Measurements from ENCODE around the gene PCMT1.
"Not testable (repeated sequence)": the region's sequence is repeated elsewhere in the genome, so short reads cannot be mapped to it uniquely, and the experiment has no call there.

Gene PCMT1

DNA sequence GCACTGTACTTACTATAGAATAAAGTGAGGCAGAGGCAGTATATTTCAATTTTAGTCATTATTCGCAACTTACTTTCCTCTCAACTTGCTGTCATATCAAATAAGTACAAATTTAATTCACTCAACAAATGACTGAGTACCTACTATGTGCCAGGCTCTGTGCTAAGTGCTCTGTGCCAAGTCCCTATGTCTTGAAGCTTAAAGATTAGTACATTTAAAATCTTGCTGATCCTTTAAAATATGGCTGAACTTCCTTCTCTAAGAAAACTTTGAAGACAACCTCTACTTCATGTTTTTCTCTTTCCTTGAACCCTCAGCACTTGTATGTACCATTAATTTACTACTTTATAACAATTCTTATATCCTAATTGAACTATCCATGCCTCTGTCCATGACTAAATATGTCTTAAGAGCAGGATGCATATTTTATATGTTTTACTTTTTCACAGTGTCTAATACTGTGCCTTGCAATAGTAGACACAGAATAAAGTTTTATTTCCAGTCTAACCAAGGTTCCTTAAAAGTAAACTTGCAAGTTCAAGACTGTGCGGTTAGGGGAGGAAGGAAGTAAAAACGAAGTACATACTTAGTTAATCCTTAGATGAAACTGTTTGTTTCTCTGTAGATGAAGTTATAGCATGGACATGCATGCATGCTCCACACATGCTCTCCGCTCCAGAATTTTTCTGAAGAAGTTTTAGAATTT, 21.6 kb upstream of the PCMT1 start:
- peaks cover 47% of the 10 kb centered on the region for H3K36me3 ChIP-seq (ENCODE audit: insufficient read depth, low read length)

DNA sequence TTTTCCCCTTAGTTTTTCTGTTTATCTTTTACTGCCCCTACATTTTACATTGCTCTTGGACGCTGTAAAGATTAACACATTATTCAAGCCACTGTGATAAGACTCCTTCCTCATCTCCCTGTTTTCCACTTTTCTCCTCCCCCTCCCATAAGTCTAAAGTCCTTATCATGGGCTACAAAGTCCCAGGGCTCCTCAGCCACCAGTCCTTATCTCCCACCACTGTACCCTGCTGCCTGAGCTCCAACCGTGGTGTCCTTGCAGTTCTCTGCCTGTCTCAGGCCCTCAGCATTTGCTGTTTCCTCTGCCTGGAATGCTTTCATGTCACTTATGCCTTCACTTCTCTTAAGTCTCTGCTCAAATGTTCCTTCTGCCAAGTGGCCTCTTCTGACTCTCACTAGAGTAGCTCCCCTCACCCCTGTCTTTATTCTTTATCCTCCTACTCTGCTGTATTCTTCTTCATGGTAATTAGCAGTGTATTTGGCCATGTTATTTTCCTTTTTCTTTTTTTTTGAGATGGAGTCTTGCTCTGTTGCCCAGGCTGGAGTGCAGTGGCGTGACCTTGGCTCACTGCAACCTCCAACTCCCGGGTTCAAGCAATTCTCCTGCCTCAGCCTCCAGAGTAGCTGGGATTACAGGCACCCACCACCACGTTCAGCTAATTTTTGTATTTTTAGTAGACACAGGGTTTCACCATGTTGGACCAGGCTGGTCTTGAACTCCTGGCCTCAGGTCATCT, 20.9 kb upstream of the PCMT1 start:
- Histone ChIP-seq H3K4me3 (ENCODE audit: low read length) (no peak overlapping the region), H3K4me1 (ENCODE audit: control insufficient read depth, insufficient read depth, low read length) (no peaks in the 10 kb centered on the region), H3K9me3 (replicated peaks; ENCODE audit: low read length) (no peaks in the 10 kb centered on the region), H3K9ac (ENCODE audit: low read depth, low read length) (no peak overlapping the region), H3K27me3 (ENCODE audit: control insufficient read depth, insufficient read depth, low read length) (no peaks in the 10 kb centered on the region), H3K4me2 (ENCODE audit: low read length) (no peak overlapping the region), H3K36me3 (ENCODE audit: insufficient read depth, low read length) (peaks cover 51% of the 10 kb centered on the region)

More for the DNA sequence above, 21.6 kb upstream of the PCMT1 start:
- no peaks in the 10 kb centered on the region for H3K9me3 ChIP-seq (replicated peaks; ENCODE audit: low read length)
- no peak overlapping the region for H3K4me3 ChIP-seq (ENCODE audit: low read length)
- H3K4me2 ChIP-seq (ENCODE audit: low read length), result no peak overlapping the region
- no peaks in the 10 kb centered on the region for H3K4me1 ChIP-seq (ENCODE audit: control insufficient read depth, insufficient read depth, low read length)
- no peak overlapping the region for H3K9ac ChIP-seq (ENCODE audit: low read depth, low read length)
- no peaks in the 10 kb centered on the region for H3K27me3 ChIP-seq (ENCODE audit: control insufficient read depth, insufficient read depth, low read length)

DNA sequence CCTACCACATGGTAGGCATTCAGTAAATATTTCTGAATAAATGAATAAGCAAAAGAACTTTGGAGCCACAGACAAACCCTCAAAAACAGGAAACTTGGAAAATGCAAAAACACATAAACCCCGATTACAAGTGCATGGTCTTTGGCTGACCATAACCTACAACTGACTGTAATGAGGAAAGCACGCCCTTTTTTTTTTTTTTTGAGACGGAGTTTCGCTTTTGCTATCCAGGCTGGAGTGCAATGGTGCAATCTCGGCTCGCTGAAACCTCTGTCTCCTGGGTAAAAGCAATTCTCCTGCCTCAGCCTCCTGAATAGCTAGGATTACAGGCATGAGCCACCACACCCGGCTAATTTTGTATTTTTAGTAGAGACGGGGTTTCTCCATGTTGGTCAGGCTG, 19.7 kb upstream of the PCMT1 start:
- Histone ChIP-seq H3K36me3 (ENCODE audit: insufficient read depth, low read length) (peaks cover 44% of the 10 kb centered on the region), H3K4me1 (ENCODE audit: control insufficient read depth, insufficient read depth, low read length) (no peaks in the 10 kb centered on the region), H3K4me2 (ENCODE audit: low read length) (no peak overlapping the region), H3K4me3 (ENCODE audit: low read length) (no peak overlapping the region), H3K27me3 (ENCODE audit: control insufficient read depth, insufficient read depth, low read length) (no peaks in the 10 kb centered on the region), H3K9me3 (replicated peaks; ENCODE audit: low read length) (no peaks in the 10 kb centered on the region), H3K9ac (ENCODE audit: low read depth, low read length) (no peak overlapping the region)

DNA sequence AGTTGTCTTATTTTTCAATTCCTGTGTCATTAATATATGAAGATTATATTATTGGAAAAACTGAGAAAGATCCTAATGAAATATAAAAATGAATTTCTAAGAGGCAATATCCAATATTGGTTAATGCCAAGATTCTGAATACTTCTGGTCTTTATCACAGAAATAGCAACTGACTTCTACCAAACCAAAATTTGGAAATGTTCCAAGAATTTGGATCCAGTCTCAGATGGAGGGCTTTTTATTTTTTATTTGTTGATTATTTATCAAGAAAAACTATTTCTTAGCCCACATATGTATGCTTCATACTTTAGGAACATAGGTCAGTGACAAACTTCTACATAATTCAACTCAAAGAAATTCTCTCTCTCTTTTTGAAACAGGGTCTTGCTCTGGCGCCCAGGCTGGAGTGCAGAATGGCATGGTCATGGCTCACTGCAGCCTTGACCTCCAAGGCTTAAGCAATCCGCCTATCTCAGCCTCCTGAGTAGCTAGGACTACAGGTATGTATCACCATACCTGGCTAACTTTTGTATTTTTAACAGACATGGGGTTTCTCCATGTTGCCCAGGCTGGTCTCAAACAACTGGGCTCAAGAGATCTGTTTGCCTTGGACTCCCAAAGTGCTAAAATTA, 16.3 kb upstream of the PCMT1 start:
- Histone ChIP-seq H3K36me3 (ENCODE audit: insufficient read depth, low read length) (peaks cover 43% of the 10 kb centered on the region), H3K4me3 (ENCODE audit: low read length) (no peak overlapping the region), H3K4me2 (ENCODE audit: low read length) (no peak overlapping the region), H3K9ac (ENCODE audit: low read depth, low read length) (no peak overlapping the region), H3K4me1 (ENCODE audit: control insufficient read depth, insufficient read depth, low read length) (no peaks in the 10 kb centered on the region), H3K27me3 (ENCODE audit: control insufficient read depth, insufficient read depth, low read length) (no peaks in the 10 kb centered on the region), H3K9me3 (replicated peaks; ENCODE audit: low read length) (no peaks in the 10 kb centered on the region)

DNA sequence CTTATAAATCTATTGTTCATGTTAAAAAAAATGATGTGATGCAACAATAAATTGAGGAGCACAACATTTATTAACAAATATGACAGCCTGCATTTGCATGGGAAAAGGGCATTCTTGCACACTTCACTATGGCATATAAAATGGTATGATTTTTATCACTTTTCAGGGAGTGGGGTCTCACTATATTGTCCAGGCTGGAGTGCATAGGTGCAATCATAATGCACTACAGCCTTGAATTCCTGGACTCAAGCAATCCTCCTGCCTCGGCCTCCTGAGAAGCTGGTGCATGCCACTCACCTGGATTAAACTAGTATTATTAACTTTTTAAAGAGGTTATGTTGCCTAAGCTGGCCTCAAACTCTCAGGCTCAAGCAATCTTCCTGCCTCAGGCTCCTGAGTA, 14.6 kb upstream of the PCMT1 start:
- Histone ChIP-seq H3K4me3 (ENCODE audit: low read length) (no peak overlapping the region), H3K9me3 (replicated peaks; ENCODE audit: low read length) (no peaks in the 10 kb centered on the region), H3K36me3 (ENCODE audit: insufficient read depth, low read length) (peaks cover 39% of the 10 kb centered on the region), H3K4me1 (ENCODE audit: control insufficient read depth, insufficient read depth, low read length) (no peaks in the 10 kb centered on the region), H3K4me2 (ENCODE audit: low read length) (no peak overlapping the region), H3K9ac (ENCODE audit: low read depth, low read length) (no peak overlapping the region), H3K27me3 (ENCODE audit: control insufficient read depth, insufficient read depth, low read length) (no peaks in the 10 kb centered on the region)

DNA sequence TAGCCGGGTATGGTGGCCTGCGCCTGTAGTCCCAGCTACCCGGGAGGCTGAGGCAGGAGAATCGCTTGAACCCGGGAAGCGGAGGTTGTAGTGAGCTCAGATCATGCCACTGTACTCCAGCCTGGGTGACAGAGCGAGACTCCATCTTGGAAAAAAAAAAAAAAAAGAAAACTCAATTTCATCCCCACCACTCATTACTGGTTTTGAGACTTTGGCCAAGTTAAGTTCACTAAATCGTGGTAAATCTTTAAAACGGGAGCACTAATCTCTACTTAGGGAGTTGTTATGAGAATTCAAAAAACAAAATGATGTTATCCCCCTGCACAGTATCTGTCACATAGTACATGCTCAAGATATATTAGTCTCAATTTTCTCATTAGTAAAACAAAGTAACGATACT, 4.3 kb upstream of the PCMT1 start:
- H3K4me3 ChIP-seq (ENCODE audit: low read length), result peak overlapping the region; percentile 91
- H3K27me3 ChIP-seq (ENCODE audit: control insufficient read depth, insufficient read depth, low read length); H3K4me1 ChIP-seq (ENCODE audit: control insufficient read depth, insufficient read depth, low read length); H3K9me3 ChIP-seq (replicated peaks; ENCODE audit: low read length): not testable (repeated sequence)
- H3K9ac ChIP-seq (ENCODE audit: low read depth, low read length), result peak overlapping the region; percentile 94
- H3K4me2 ChIP-seq (ENCODE audit: low read length), result peak overlapping the region; percentile 78
- H3K36me3 ChIP-seq (ENCODE audit: insufficient read depth, low read length), result peaks cover 20% of the 10 kb centered on the region

DNA sequence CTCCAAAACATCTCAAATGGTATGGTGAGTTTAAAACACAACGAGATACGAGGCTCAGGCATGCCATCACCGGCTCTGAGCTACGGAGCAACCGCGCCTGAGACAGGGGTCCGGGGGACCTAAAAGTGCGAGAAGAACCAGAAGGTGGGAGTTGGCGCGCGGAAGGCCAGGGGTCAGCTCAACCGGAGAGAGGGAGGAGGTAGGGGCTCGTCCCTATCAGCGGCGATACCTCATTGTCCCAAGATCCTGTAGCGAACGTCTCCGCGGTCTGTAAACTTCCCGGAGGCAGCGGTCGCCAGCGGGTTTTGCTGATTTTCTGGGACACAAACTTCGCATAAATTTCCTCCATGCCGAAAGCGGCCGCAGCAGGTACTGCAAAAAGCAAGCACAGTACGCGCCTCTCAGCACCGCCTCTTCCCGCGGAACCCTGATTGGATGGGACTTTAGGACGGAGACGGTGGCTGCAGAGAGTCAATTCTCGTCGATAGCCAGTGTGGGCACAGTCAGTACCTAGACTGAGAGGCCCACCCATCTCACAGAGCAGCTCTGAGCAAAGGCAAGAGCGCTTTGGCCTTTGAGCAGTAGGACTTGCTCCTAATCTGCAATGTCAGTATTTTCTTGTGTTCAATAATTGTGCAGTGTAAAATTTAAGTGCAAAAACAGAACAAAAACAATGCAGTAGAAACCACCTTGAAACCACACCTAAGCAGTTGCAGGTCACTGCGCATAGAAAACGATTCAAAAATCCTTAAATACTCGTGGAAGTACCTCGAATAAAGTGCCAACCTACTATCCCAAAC, 3.2 kb upstream of the PCMT1 start, which contains the start of gene NUP43:
Gene NUP43 (minus strand): TSS at position 383 of the 800 bp plus-strand sequence. CDS start 34 bp downstream, at position 349.
- H3K4me2 ChIP-seq (ENCODE audit: low read length), result peak within 1 kb of the TSS; percentile 78
- no peaks in the 10 kb centered on the region for H3K9me3 ChIP-seq (replicated peaks; ENCODE audit: low read length)
- no peaks in the 10 kb centered on the region for H3K27me3 ChIP-seq (ENCODE audit: control insufficient read depth, insufficient read depth, low read length)
- H3K9ac ChIP-seq (ENCODE audit: low read depth, low read length), result peak within 1 kb of the TSS; percentile 94
- peaks cover 13% of the 10 kb centered on the region for H3K4me1 ChIP-seq (ENCODE audit: control insufficient read depth, insufficient read depth, low read length)
- H3K36me3 ChIP-seq (ENCODE audit: insufficient read depth, low read length), result peaks cover 13% of the 10 kb centered on the region
- peak within 1 kb of the TSS; percentile 91 for H3K4me3 ChIP-seq (ENCODE audit: low read length)

DNA sequence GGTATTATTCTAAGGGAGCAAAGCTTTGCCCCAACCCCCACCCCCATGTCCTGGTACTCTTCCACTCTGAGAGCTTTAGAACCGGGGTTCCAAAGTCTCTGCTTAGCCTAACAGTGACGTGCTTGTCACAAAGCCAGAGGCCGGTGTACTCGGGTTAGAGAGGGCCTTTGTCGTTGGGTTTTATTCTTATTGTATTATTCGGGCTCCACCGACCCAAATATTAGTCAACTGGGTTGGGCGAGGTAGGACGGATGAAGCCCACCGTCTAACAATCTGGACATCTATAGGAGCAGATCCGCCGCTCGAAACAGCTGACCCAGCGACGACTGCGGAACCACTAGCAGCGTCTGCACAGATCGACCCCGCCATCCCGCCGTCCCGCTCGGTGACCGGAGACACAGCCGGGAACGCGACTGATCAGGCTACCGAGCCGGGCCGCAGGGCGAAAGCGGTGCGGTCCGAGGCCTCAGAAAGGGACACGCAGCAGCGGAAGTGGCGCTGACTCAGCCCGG, 403 bp upstream of the PCMT1 start:
- Histone ChIP-seq H3K9ac (ENCODE audit: low read depth, low read length) (peak overlapping the region; percentile 94), H3K4me3 (ENCODE audit: low read length) (peak overlapping the region; percentile 87), H3K4me2 (ENCODE audit: low read length) (peak overlapping the region; percentile 86), H3K4me1 (ENCODE audit: control insufficient read depth, insufficient read depth, low read length) (peaks cover 24% of the 10 kb centered on the region)
- H3K9me3 ChIP-seq (replicated peaks; ENCODE audit: low read length); H3K36me3 ChIP-seq (ENCODE audit: insufficient read depth, low read length); H3K27me3 ChIP-seq (ENCODE audit: control insufficient read depth, insufficient read depth, low read length): not testable (repeated sequence)

DNA sequence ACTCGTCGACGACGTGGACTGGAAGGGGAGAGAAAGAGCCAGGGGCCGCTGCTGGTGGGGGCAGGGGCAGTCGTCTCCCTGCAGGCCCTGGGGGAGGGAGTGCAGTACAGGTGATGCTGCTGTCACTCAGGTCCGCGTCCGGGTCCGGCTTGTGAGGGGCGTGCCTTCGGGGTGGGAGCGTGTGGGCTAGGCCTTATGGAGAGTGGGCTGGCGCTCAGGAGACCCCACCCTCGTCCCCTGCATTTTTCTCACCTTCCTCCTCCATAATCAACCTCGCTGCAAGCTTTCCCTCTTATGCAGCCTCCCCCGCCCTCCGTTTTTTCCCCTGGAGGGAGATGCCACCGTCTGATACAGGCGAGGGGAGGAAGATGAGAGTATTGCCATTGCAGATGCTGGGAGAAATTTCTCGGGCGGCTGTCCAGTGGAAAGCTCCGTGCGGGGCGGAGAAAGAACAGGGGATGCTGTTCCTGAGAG, 632 bp downstream of the PCMT1 start:
- Histone ChIP-seq H3K9ac (ENCODE audit: low read depth, low read length) (peak overlapping the region; percentile 94), H3K4me3 (ENCODE audit: low read length) (peak overlapping the region; percentile 87), H3K36me3 (ENCODE audit: insufficient read depth, low read length) (peaks cover 4% of the 10 kb centered on the region), H3K4me2 (ENCODE audit: low read length) (peak overlapping the region; percentile 86), H3K9me3 (replicated peaks; ENCODE audit: low read length) (no peaks in the 10 kb centered on the region), H3K27me3 (ENCODE audit: control insufficient read depth, insufficient read depth, low read length) (no peaks in the 10 kb centered on the region), H3K4me1 (ENCODE audit: control insufficient read depth, insufficient read depth, low read length) (peaks cover 23% of the 10 kb centered on the region)

DNA sequence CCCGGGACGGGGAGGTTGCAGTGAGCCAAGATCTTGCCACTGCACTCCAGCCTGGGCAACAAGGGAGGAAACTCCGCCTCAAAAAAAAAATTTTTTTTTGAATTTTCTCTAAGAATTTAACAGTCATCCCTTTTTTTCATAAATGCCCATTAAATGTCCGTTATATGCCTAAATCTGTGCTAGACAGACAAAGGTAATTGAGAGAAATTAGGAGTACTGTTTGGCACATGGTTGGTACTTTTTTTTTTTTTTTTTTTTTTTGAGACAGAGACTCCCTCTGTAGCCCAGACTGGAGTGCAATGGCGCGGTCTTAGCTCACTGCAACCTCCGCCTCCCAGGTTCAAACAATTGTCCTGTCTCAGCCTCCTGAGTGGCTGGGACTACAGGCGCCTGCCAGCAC, 1.7 kb downstream of the PCMT1 start:
- peak overlapping the region; percentile 87 for H3K4me3 ChIP-seq (ENCODE audit: low read length)
- H3K4me1 ChIP-seq (ENCODE audit: control insufficient read depth, insufficient read depth, low read length), result peaks cover 19% of the 10 kb centered on the region
- no peaks in the 10 kb centered on the region for H3K9me3 ChIP-seq (replicated peaks; ENCODE audit: low read length)
- no peaks in the 10 kb centered on the region for H3K27me3 ChIP-seq (ENCODE audit: control insufficient read depth, insufficient read depth, low read length)
- peaks cover 4% of the 10 kb centered on the region for H3K36me3 ChIP-seq (ENCODE audit: insufficient read depth, low read length)
- H3K9ac ChIP-seq (ENCODE audit: low read depth, low read length), result peak overlapping the region; percentile 94
- H3K4me2 ChIP-seq (ENCODE audit: low read length), result peak overlapping the region; percentile 86

DNA sequence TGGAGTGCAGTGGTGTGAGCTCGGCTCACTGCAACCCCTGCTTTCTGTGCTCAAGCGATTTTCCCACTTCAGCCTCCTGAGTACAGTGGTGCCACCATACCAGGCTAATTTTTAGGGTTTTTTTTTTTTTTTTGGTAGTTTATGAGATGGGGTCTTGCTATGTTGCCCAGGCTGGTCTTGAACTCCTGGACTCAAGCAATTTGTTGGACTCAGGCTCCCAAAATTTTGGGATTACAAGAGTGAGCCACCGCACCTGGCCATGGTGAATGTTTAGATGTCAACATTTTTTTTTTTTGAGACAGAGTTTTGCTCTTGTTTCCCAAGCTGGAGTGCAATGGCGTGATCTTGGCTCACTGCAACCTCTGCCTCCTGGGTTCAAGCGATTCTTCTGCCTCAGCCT, 2.4 kb downstream of the PCMT1 start:
- not testable (repeated sequence) for H3K27me3 ChIP-seq (ENCODE audit: control insufficient read depth, insufficient read depth, low read length); H3K36me3 ChIP-seq (ENCODE audit: insufficient read depth, low read length); H3K9me3 ChIP-seq (replicated peaks; ENCODE audit: low read length); H3K9ac ChIP-seq (ENCODE audit: low read depth, low read length); H3K4me2 ChIP-seq (ENCODE audit: low read length); H3K4me3 ChIP-seq (ENCODE audit: low read length)
- peaks cover 14% of the 10 kb centered on the region for H3K4me1 ChIP-seq (ENCODE audit: control insufficient read depth, insufficient read depth, low read length)

Measured in skeletal muscle satellite cell (primary cell).